GM12878 (cell line): ENCODE data around the gene RXRG. TPM values are rescaled to one million over a fixed set of nuclear protein-coding genes. Genes with fewer than 3 reads are reported as not detected.
A peak's percentile ranks its signal among the peaks of the same experiment; 100 is the strongest.

Experiments used
- ATAC-seq: fragments of 200-7000 bp; cut with Tn5 transposase; 3 replicates; pipeline ENCODE4 v1.9.1; 2020; ENCODE audit warnings: mild to moderate bottlenecking, moderate library complexity
- BruUV-seq: library from RNA; stranded (reverse); fragments of 400-500 nt; replicated peaks from 2 replicates; lab custom pipeline; 2021; lab: Mats Ljungman, UMichigan
- CTCF ChIA-PET: fragments of 300-600 bp; sonication (Branson Sonifier 250); formaldehyde crosslinking; extraction: SDS; loops from one replicate; lab custom pipeline; 2021; ENCODE audit warnings: inconsistent platforms; lab: Yijun Ruan, JAX
- POLR2A ChIA-PET: fragments of 350-600 bp; formaldehyde crosslinking; extraction: SDS; loops from one replicate; lab custom pipeline; 2021; ENCODE audit warnings: inconsistent platforms; lab: Charles Lee
- RAD21 ChIA-PET: fragments of 300-600 bp; sonication (Branson Sonifier 250); formaldehyde crosslinking; loops from one replicate; lab custom pipeline; 2023; ENCODE audit warnings: antibody characterized with exemption; ENCODE audit not compliant: unreplicated experiment; lab: Charles Lee
- SMC1A ChIA-PET: fragments of 300-600 bp; sonication (Branson Sonifier 250); formaldehyde crosslinking; loops from one replicate; lab custom pipeline; 2023; ENCODE audit not compliant: unreplicated experiment, uncharacterized antibody; lab: Charles Lee
- DNase-seq: peaks from one replicate; pipeline ENCODE4 v3.0.0-alpha.2; 2011; ENCODE audit warnings: low read depth, low spot score
- FAIRE-seq: peaks from 3 replicates; lab custom pipeline; 2011; peaks lifted over from hg19 to GRCh38; lab: Jason Lieb, UNC
- H2AFZ ChIP-seq: 2 replicates; pipeline ENCODE4 v1.6.0; 2011; ENCODE audit warnings: low read depth, low read length, control low read depth; ENCODE audit not compliant: control insufficient read depth
- H3K27ac ChIP-seq: 2 replicates; pipeline ENCODE4 v1.5.1; 2011; ENCODE audit warnings: control low read depth; ENCODE audit not compliant: control insufficient read depth, insufficient read depth
- H3K27me3 ChIP-seq, 2 experiments: replicated peaks in 1 of 2; 2 replicates each; pipeline versions ENCODE4 v1.6.0 to v1.6.1; 2011; ENCODE audit warnings: low read length in 1 of 2; ENCODE audit not compliant: control insufficient read depth in 2 of 2, insufficient read depth in 2 of 2
- H3K36me3 ChIP-seq, 2 experiments: 2 replicates each; pipeline ENCODE4 v1.5.1; 2011; ENCODE audit warnings: low read length in 1 of 2; ENCODE audit not compliant: control insufficient read depth in 2 of 2, insufficient read depth in 2 of 2
- H3K4me1 ChIP-seq: 2 replicates; pipeline ENCODE4 v1.6.1; 2011; ENCODE audit warnings: mild to moderate bottlenecking, low read length, moderate library complexity, mixed read lengths; ENCODE audit not compliant: control insufficient read depth, insufficient read depth
- H3K4me2 ChIP-seq: 2 replicates; pipeline ENCODE4 v1.6.0; 2011; ENCODE audit warnings: control low read depth; ENCODE audit not compliant: control insufficient read depth, insufficient read depth
- H3K4me3 ChIP-seq: fragments of 200-600 bp; sonication (generic); 2 replicates; pipeline ENCODE4 v1.5.1; 2016
- H3K79me2 ChIP-seq: 2 replicates; pipeline ENCODE4 v1.6.0; 2011; ENCODE audit warnings: low read length; ENCODE audit not compliant: control insufficient read depth, insufficient read depth
- H3K9ac ChIP-seq: 2 replicates; pipeline ENCODE4 v1.8.0; 2011; ENCODE audit warnings: low read length, control low read depth, mixed read lengths; ENCODE audit not compliant: control insufficient read depth, insufficient read depth
- H3K9me3 ChIP-seq: replicated peaks from 3 replicates; pipeline ENCODE4 v1.5.1; 2011; ENCODE audit warnings: mild to moderate bottlenecking, low read length; ENCODE audit not compliant: control insufficient read depth, insufficient read depth
- H4K20me1 ChIP-seq: 2 replicates; pipeline ENCODE4 v1.6.0; 2011; ENCODE audit not compliant: control insufficient read depth, insufficient read depth
- FOS ChIP-seq: IDR thresholded peaks from 3 replicates; pipeline ENCODE4 v1.6.1; 2011; ENCODE audit warnings: borderline replicate concordance; ENCODE audit not compliant: insufficient read length; ENCODE audit errors: extremely low read depth
- HDAC2 ChIP-seq: fragments of 200-600 bp; sonication (generic); IDR thresholded peaks from 2 replicates; pipeline ENCODE4 v1.6.1; 2017
- IRF4 ChIP-seq: IDR thresholded peaks from 2 replicates; pipeline ENCODE4 v1.6.1; 2011; ENCODE audit warnings: low read depth, low read length
- JUNB ChIP-seq: IDR thresholded peaks from 2 replicates; pipeline ENCODE4 v1.6.1; 2016; ENCODE audit warnings: antibody characterized with exemption, mild to moderate bottlenecking
- MXI1 ChIP-seq: fragments of 150-350 bp; IDR thresholded peaks from 2 replicates; pipeline ENCODE4 v1.6.1; 2011; ENCODE audit warnings: low read depth, mild to moderate bottlenecking, inconsistent platforms, low read length, improper control_type of control experiment
- NFYA ChIP-seq: IDR thresholded peaks from 2 replicates; pipeline ENCODE4 v1.6.1; 2011; ENCODE audit warnings: low read depth, mild to moderate bottlenecking, low read length, improper control_type of control experiment, borderline replicate concordance
- NFYB ChIP-seq: IDR thresholded peaks from 2 replicates; pipeline ENCODE4 v1.6.1; 2011; ENCODE audit warnings: low read depth, mild to moderate bottlenecking, low read length, improper control_type of control experiment, moderate library complexity; ENCODE audit not compliant: insufficient read depth
- POLR2AphosphoS5 ChIP-seq: IDR thresholded peaks from 2 replicates; pipeline ENCODE4 v1.6.1; 2011; ENCODE audit warnings: mild to moderate bottlenecking, low read length, inconsistent platforms
- POU2F2 ChIP-seq: IDR thresholded peaks from 3 replicates; pipeline ENCODE4 v1.6.1; 2011; ENCODE audit warnings: low read depth, mild to moderate bottlenecking, low read length, borderline replicate concordance
- RFX5 ChIP-seq: IDR thresholded peaks from 2 replicates; pipeline ENCODE4 v1.6.1; 2011; ENCODE audit warnings: low read depth, low read length, improper control_type of control experiment
- RUNX3 ChIP-seq: IDR thresholded peaks from 2 replicates; pipeline ENCODE4 v1.6.1; 2012; ENCODE audit warnings: low read length, inconsistent platforms
- SIN3A ChIP-seq: IDR thresholded peaks from 2 replicates; pipeline ENCODE4 v1.6.1; 2012; ENCODE audit warnings: low read depth, low read length, improper control_type of control experiment
- SREBF1 ChIP-seq: IDR thresholded peaks from 2 replicates; pipeline ENCODE4 v1.6.1; 2012; ENCODE audit warnings: mild to moderate bottlenecking, low read length
- STAT3 ChIP-seq: IDR thresholded peaks from 2 replicates; pipeline ENCODE4 v1.6.1; 2011; ENCODE audit warnings: low read depth, low read length, improper control_type of control experiment
- WRNIP1 ChIP-seq: IDR thresholded peaks from 2 replicates; pipeline ENCODE4 v1.6.1; 2011; ENCODE audit warnings: low read depth, low read length, improper control_type of control experiment, borderline replicate concordance
- ZNF207 ChIP-seq: fragments of 450-650 bp; IDR thresholded peaks from 2 replicates; pipeline ENCODE4 v1.6.1; 2014; ENCODE audit warnings: antibody characterized with exemption, mild to moderate bottlenecking, borderline replicate concordance
- WGBS: methylation state at CpG from one replicate; pipeline ENCODE4 v1.1.6; 2016; ENCODE audit warnings: low lambda C conversion rate; ENCODE audit not compliant: insufficient replicate concordance, insufficient coverage; ENCODE audit errors: missing lambda C conversion rate; 5-methylcytosine and 5-hydroxymethylcytosine counted together
- in situ Hi-C: fragments of 300-500 bp; cut with MboI; formaldehyde crosslinking; loops from 9 replicates; pipeline ENCODE4 v1.14.3; 2018; ENCODE audit warnings: mixed read lengths
- intact Hi-C: fragments of 100-400 bp; cut with micrococcal nuclease; formaldehyde crosslinking; loops from one replicate; pipeline ENCODE4 v1.14.2; 2022; ENCODE audit not compliant: unreplicated experiment
- polyA plus RNA-seq, 11 experiments: library from polyadenylated mRNA; depleted of rRNA in 4 of 11; unstranded in 6 of 11; stranded (reverse) in 5 of 11; fragments of >200 nt; fragmentation: Nextera tagmentation in 4 of 11; fragmentation: Illumina TruSeq in 1 of 11; extraction: Ambion mirVana in 4 of 11; extraction: Trizol in 1 of 11; gene quantifications; 1 replicate in 1 of 11; 2 replicates in 10 of 11; pipeline versions ENCODE4 v1.2.1 to v1.2.3, GENCODE V29; 2011 to 2016; ENCODE audit warnings: inconsistent platforms in 2 of 11, missing spikeins in 2 of 11, low read depth in 1 of 11
- total RNA-seq, 4 experiments: library from RNA; depleted of rRNA in 3 of 4; stranded (reverse); fragments of >200 nt in 3 of 4; fragmentation: Illumina TruSeq in 1 of 4; extraction: Trizol in 1 of 4; gene quantifications; 2 replicates each; pipeline versions ENCODE4 v1.2.1 to v1.2.3, GENCODE V29; 2013 to 2021
- TF ChIP-seq, protein P1 (sequence below): IDR thresholded peaks from 2 replicates; pipeline ENCODE4 v1.6.1; 2012; ENCODE audit warnings: low read depth, low read length, improper control_type of control experiment

The RXRG gene
- total and polyA plus RNA-seq, 10 of the 15 experiments (the other 5 are each of a cell fraction or from before 2014, with no cell fraction given), result 0.10 TPM; not detected in 9

DNA sequence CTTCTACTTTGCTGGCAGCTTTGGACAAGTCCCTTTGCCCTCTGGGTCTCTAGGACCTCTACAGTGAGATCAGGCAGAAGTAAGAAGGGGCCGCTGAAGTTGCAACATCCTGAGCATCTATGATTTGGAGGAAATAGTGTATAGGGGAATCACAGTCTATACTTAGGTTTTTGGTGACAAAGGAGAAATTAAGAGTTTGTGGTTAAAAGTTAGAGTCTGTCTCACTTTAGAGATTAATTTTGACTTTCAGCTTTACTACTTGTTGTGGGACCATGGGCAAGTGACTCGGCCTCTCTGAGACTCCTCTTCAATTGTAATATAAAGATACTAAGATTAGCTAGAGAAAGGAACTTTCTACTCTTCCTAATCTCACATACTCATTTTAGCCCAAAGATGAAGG lies 55.3 kb downstream of the RXRG start:
- FAIRE-seq (no peak), ATAC-seq (no peak), DNase-seq (no peak)
- intact Hi-C loops, result loop anchor here (5.0 to 10.0 kb wide), 4 partner anchors 265 to 523 kb away; partner anchors contain the start of gene UCK2
- ChIA-PET POLR2A (no interaction called here), SMC1A (interaction anchor here (0.9 to 1.1 kb wide), 2 partner anchors 22 to 203 kb away, joined by 4 to 5 read pairs; no protein-coding TSS in a partner anchor), RAD21 (no interaction called here), CTCF (interaction anchor here (1.0 to 2.8 kb wide), 4 partner anchors 14 to 535 kb away, joined by 3 to 17 read pairs (median 8); no protein-coding TSS in a partner anchor)
- in situ Hi-C loops, result loop anchor here (5.0 kb wide), 2 partner anchors 203 to 528 kb away; no protein-coding TSS in a partner anchor
- Histone ChIP-seq H3K27me3 (peaks cover 1 to 3% of the 10 kb centered on the region in 2 experiments; a peak in 2 of 4 replicates), H3K9ac (no peak overlapping the region), H3K79me2 (no peaks in the 10 kb centered on the region), H3K36me3 (no peaks in the 10 kb centered on the region), H2AFZ (no peak overlapping the region), H3K27ac (no peak overlapping the region), H3K4me2 (no peak overlapping the region), H3K9me3 (no peaks in the 10 kb centered on the region), H3K4me1 (peaks cover 3% of the 10 kb centered on the region; the same call in 1 of the 2 replicates), H3K4me3 (no peak overlapping the region), H4K20me1 (no peaks in the 10 kb centered on the region; the same call in 1 of the 2 replicates)
- BruUV-seq, result no TSS peak
- TF ChIP-seq RUNX3 (0 out of 2 replicates have a peak, but pooled peaks have one; percentile 13), POLR2AphosphoS5 (no peak)
- WGBS, result 0% methylated on average over 2 of the region's 2 CpGs

DNA sequence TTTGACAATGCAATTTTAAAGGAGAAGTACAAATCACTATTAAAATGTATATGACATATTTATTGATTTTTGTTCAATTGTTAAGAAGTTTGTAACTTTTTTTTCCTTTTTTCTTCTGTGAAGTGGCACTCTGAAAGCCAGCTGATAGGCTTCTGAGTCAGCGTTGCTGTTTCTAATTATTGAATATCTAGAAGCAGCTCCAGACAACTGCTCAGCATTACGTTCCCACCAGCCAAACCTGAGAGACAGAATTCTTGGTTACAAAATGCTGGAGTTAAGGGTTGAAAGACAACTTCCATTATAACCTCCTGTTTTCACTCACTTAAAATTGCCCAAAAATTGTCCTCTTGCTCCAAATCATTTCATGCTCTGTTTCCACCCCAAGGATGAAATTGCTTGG lies 57.0 kb downstream of the RXRG start:
- H3K27me3 ChIP-seq, result peaks cover 3 to 7% of the 10 kb centered on the region in 2 experiments; a peak in 3 of 4 replicates
- FAIRE-seq (no peak), DNase-seq (no peak), ATAC-seq (no peak)
- TF ChIP-seq NFYA, result no peak
- no peak for TF ChIP-seq HDAC2
- TF ChIP-seq SREBF1, result no peak
- TF ChIP-seq RFX5, result no peak
- no peak for TF ChIP-seq MXI1
- TF ChIP-seq STAT3, result no peak
- no peak for TF ChIP-seq NFYB
- no peak for TF ChIP-seq JUNB
- TF ChIP-seq, protein P1, sequence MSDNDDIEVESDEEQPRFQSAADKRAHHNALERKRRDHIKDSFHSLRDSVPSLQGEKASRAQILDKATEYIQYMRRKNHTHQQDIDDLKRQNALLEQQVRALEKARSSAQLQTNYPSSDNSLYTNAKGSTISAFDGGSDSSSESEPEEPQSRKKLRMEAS, result no peak
- no peak for TF ChIP-seq ZNF207
- TF ChIP-seq IRF4, result no peak
- TF ChIP-seq POU2F2, result no peak
- no peak for TF ChIP-seq WRNIP1
- no peak for TF ChIP-seq FOS
- TF ChIP-seq SIN3A, result no peak
- no peaks in the 10 kb centered on the region for H3K79me2 ChIP-seq
- ChIA-PET RAD21 (no interaction called here), POLR2A (no interaction called here), SMC1A (no interaction called here), CTCF (interaction anchor here (1.0 to 2.8 kb wide), 3 partner anchors 21 to 205 kb away, joined by 3 to 17 read pairs (median 11); no protein-coding TSS in a partner anchor)
- no peak overlapping the region for H3K4me2 ChIP-seq
- H3K36me3 ChIP-seq, result no peaks in the 10 kb centered on the region
- no peaks in the 10 kb centered on the region for H3K9me3 ChIP-seq
- no peak overlapping the region for H2AFZ ChIP-seq
- H3K9ac ChIP-seq, result no peak overlapping the region
- 0 out of 2 replicates have a peak, but pooled peaks cover under 1% of the 10 kb centered on the region for H3K4me1 ChIP-seq
- intact Hi-C loops, result no loop called here
- H3K27ac ChIP-seq, result no peak overlapping the region
- BruUV-seq, result no TSS peak
- 47% methylated on average over 2 of the region's 2 CpGs for WGBS
- H4K20me1 ChIP-seq, result no peaks in the 10 kb centered on the region; the same call in 1 of the 2 replicates
- H3K4me3 ChIP-seq, result no peak overlapping the region
- in situ Hi-C loops, result no loop called here
